Suprapubic skin (tissue), 3 donors: ENCODE data around the gene ACTR1B.

Experiments used
- CTCF ChIP-seq, 2 donors: fragments of 200-600 bp in 1 of 2; fragments of 450-650 bp in 1 of 2; sonication (generic) in 1 of 2; IDR thresholded peaks; one replicate each; pipeline ENCODE4 v1.5.1; 2016 to 2019; ENCODE audit warnings: antibody characterized with exemption in 2 of 2, mild to moderate bottlenecking in 1 of 2, moderate library complexity in 1 of 2
- POLR2A ChIP-seq, 2 donors: fragments of 450-650 bp; IDR thresholded peaks; one replicate each; pipeline ENCODE4 v1.6.1; 2017; ENCODE audit warnings: antibody characterized with exemption in 2 of 2, mild to moderate bottlenecking in 2 of 2, moderate library complexity in 2 of 2

- no peak for TF ChIP-seq POLR2A (IDR thresholded peaks at IDR 0.05)
- no peak for TF ChIP-seq CTCF (IDR thresholded peaks at IDR 0.05)
These were observed 4.4 kb downstream of the ACTR1B start for GRCh38 chr2:97659256-97660043.
